ENCODE results near the gene FAM151A.

DNA sequence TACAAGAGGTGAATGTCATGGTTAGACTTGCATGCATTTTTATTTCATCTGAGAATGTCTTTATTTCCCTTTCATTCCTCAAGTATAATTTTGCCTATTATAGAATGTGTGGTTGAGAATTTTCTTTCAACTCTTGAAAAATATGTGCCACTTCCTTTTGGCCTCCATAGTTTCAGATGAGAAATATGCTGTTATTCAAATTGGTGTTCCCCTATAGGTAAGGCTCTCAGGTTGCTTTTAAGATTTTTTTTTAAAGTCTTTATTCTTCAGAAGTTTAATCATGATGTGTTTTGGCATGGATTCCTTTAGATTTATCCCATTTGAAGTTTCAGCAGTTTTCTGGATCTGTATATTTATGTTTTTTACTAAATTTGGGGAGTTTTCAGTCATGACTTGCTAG is 20.4 kb upstream of the FAM151A start:
- TF ChIP-seq, protein P1, sequence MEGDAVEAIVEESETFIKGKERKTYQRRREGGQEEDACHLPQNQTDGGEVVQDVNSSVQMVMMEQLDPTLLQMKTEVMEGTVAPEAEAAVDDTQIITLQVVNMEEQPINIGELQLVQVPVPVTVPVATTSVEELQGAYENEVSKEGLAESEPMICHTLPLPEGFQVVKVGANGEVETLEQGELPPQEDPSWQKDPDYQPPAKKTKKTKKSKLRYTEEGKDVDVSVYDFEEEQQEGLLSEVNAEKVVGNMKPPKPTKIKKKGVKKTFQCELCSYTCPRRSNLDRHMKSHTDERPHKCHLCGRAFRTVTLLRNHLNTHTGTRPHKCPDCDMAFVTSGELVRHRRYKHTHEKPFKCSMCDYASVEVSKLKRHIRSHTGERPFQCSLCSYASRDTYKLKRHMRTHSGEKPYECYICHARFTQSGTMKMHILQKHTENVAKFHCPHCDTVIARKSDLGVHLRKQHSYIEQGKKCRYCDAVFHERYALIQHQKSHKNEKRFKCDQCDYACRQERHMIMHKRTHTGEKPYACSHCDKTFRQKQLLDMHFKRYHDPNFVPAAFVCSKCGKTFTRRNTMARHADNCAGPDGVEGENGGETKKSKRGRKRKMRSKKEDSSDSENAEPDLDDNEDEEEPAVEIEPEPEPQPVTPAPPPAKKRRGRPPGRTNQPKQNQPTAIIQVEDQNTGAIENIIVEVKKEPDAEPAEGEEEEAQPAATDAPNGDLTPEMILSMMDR (IDR thresholded peaks at IDR 0.05; ENCODE audit: insufficient read depth, low read length, poor library complexity, severe bottlenecking) = no peak
- TF ChIP-seq EZH2phosphoT487 (conservative IDR thresholded peaks at IDR 0.05; ENCODE audit: low read length) = no peak
